CD4-positive, alpha-beta memory T cell (primary cell): ENCODE measurements around the gene C19orf73. TPM values are rescaled to one million over a fixed set of nuclear protein-coding genes. Genes with fewer than 3 reads are reported as not detected.

Experiments
- CTCF ChIA-PET: fragments of 350-600 bp; sonication (Branson Sonifier 250); formaldehyde crosslinking; loops from one replicate; lab custom pipeline; 2021; ENCODE audit warnings: inconsistent platforms; ENCODE audit not compliant: partially characterized antibody; lab: Charles Lee
- POLR2A ChIA-PET: fragments of 350-600 bp; sonication (Branson Sonifier 250); formaldehyde crosslinking; loops from one replicate; lab custom pipeline; 2021; ENCODE audit not compliant: partially characterized antibody; lab: Charles Lee
- DNase-seq, 5 donors: peaks; one replicate each; pipeline versions ENCODE4 v3.0.0 to v3.0.0-alpha.2; 2020 to 2022; ENCODE audit warnings: mixed read lengths in 1 of 5
- H3K27ac ChIP-seq: one replicate; pipeline ENCODE4 v1.7.0; 2013; ENCODE audit warnings: low read depth, low read length
- H3K27me3 ChIP-seq: 2 replicates; pipeline ENCODE4 v1.7.0; 2013; ENCODE audit warnings: mild to moderate bottlenecking, low read length, moderate library complexity; ENCODE audit not compliant: insufficient read depth
- H3K36me3 ChIP-seq: 2 replicates; pipeline ENCODE4 v1.7.0; 2013; ENCODE audit warnings: mild to moderate bottlenecking, low read length, moderate library complexity; ENCODE audit not compliant: insufficient read depth
- H3K4me1 ChIP-seq: 2 replicates; pipeline ENCODE4 v1.7.0; 2013; ENCODE audit warnings: mild to moderate bottlenecking, low read length, moderate library complexity; ENCODE audit not compliant: insufficient read depth
- H3K4me3 ChIP-seq, 2 donors: one replicate each; pipeline ENCODE4 v1.7.0; 2013; ENCODE audit warnings: low read length in 2 of 2, mild to moderate bottlenecking in 1 of 2
- H3K9me3 ChIP-seq, 2 donors: one replicate each; pipeline ENCODE4 v1.7.0; 2013; ENCODE audit warnings: low read length in 2 of 2, control low read depth in 1 of 2; ENCODE audit not compliant: control insufficient read depth in 1 of 2
- H3K27ac Mint-ChIP-seq, 7 donors: one replicate each; pipeline ENCODE4 v1.8.0; 2020 to 2021; ENCODE audit warnings: mixed read lengths in 7 of 7, mild to moderate bottlenecking in 6 of 7, inconsistent platforms in 3 of 7, moderate library complexity in 3 of 7
- H3K27me3 Mint-ChIP-seq, 2 donors: one replicate each; pipeline ENCODE4 v1.8.0; 2020 to 2021; ENCODE audit warnings: mixed read lengths in 2 of 2
- H3K36me3 Mint-ChIP-seq, 2 donors: one replicate each; pipeline ENCODE4 v1.8.0; 2020 to 2021; ENCODE audit warnings: mixed read lengths in 2 of 2, inconsistent platforms in 1 of 2, mild to moderate bottlenecking in 1 of 2
- H3K4me1 Mint-ChIP-seq, 4 donors: one replicate each; pipeline ENCODE4 v1.8.0; 2020 to 2021; ENCODE audit warnings: mixed read lengths in 4 of 4, mild to moderate bottlenecking in 1 of 4
- H3K4me3 Mint-ChIP-seq, 8 donors: one replicate each; pipeline ENCODE4 v1.8.0; 2020 to 2021; ENCODE audit warnings: mixed read lengths in 8 of 8, mild to moderate bottlenecking in 7 of 8, moderate library complexity in 6 of 8, inconsistent platforms in 3 of 8
- H3K9me3 Mint-ChIP-seq, 8 donors: one replicate each; pipeline ENCODE4 v1.8.0; 2020 to 2021; ENCODE audit warnings: mixed read lengths in 8 of 8, mild to moderate bottlenecking in 5 of 8, inconsistent platforms in 3 of 8, moderate library complexity in 1 of 8
- intact Hi-C: fragments of 100-400 bp; cut with micrococcal nuclease; formaldehyde crosslinking; loops from one replicate; pipeline ENCODE4 v1.15.1; 2023
- polyA plus RNA-seq, 2 donors: library from polyadenylated mRNA; unstranded; fragments of 300-500 nt; fragmentation: Illumina TruSeq; gene quantifications; one replicate each; pipeline ENCODE4 v1.2.3, GENCODE V29; 2021
- total RNA-seq, 2 experiments: library from RNA; stranded (reverse); gene quantifications; one replicate each; pipeline ENCODE4 v1.2.3, GENCODE V29; 2021

C19orf73 gene
- total and polyA plus RNA-seq, 4 experiments from 2014 or later = 1.7 to 3.7 (median 1.9) TPM

DNA sequence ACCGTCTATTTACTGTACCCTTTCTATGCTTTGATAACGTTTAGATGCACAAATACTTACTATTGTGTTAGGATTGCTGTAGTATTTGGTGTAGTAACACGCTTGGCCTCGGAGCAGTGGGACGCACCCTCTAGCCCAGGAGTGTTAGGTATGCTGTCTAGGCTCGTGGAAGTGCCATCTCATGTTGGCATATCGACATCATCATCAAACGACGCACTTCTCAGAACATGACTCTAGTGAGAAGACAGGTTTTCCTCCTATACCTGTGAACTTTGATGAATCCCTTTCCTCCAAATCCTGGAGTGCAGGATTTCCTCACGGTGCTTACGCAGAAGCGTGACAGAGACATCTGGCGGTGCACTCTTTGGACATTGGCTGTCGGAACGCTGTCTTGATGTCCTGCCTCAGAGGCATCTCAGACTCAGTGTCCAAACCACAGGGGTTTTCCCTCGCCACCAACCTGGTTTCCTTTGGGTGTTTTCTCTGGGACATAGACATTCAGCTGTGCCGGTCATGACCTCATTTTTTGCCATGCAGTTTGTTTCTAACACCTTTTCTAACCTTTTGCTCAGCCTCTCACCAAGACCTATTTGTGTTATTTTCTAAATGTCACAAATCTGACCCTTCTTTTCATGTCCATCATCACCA is 27.4 kb downstream of the C19orf73 start:
- Histone ChIP-seq H3K27me3 (no peaks in the 10 kb centered on the region), H3K4me1 (peaks cover 20% of the 10 kb centered on the region), H3K36me3 (peaks cover 56% of the 10 kb centered on the region), H3K4me3 (no peak overlapping the region), H3K27ac (no peak overlapping the region), H3K9me3 (no peaks in the 10 kb centered on the region)
- DNase-seq = no peak
- H3K36me3 Mint-ChIP-seq = peaks cover 40 to 64% of the 10 kb centered on the region in 2 donors
- peaks cover 21 to 51% (median 30%) of the 10 kb centered on the region in 4 donors for H3K4me1 Mint-ChIP-seq
- H3K27ac Mint-ChIP-seq = peak overlapping the region in 4 of 7 donors; percentile 38 to 80 (median 52)
- POLR2A ChIA-PET = no interaction called here
- CTCF ChIA-PET = no interaction called here
- H3K9me3 Mint-ChIP-seq = no peaks in the 10 kb centered on the region
- H3K4me3 Mint-ChIP-seq = peak overlapping the region in 1 of 8 donors; percentile 7
- H3K27me3 Mint-ChIP-seq = no peaks in the 10 kb centered on the region
- intact Hi-C loops = no loop called here

DNA sequence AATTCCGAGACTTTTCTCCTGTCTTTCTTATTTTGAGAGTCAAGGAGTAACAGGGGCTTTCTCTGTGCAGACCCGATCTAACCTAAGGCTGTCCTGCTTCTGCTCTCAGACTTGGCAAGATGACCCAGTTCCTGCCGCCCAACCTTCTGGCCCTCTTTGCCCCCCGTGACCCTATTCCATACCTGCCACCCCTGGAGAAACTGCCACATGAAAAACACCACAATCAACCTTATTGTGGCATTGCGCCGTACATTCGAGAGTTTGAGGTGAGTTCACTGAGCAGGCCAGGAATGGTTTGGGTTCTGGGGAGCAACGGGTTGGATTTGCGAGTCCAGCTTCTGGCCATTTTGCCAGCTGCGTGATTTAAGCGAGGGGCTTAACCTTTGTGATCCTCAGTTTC is 32.6 kb downstream of the C19orf73 start:
- Mint-ChIP-seq H3K36me3 (peaks cover 22 to 43% of the 10 kb centered on the region in 2 donors), H3K9me3 (peaks cover 0 to 2% (median 0%) of the 10 kb centered on the region in 8 donors), H3K27ac (peak overlapping the region; percentile 88 to 98 (median 93)), H3K27me3 (peaks cover 0 to 3% of the 10 kb centered on the region in 2 donors), H3K4me1 (peaks cover 23 to 54% (median 38%) of the 10 kb centered on the region in 4 donors), H3K4me3 (peak overlapping the region; percentile 82 to 96 (median 94))
- peak overlapping the region; percentile 81 for H3K27ac ChIP-seq
- CTCF ChIA-PET = interaction anchor here (1.0 to 3.9 kb wide), 3 partner anchors 12 to 113 kb away, joined by 3 to 28 read pairs (median 4); no protein-coding TSS in a partner anchor
- no peaks in the 10 kb centered on the region for H3K27me3 ChIP-seq
- H3K4me3 ChIP-seq = peak overlapping the region; percentile 72 to 95
- DNase-seq = no peak
- intact Hi-C loops = loop anchor here (5.0 kb wide), 1 partner anchor 41 kb away; no protein-coding TSS in a partner anchor
- peaks cover 32% of the 10 kb centered on the region for H3K4me1 ChIP-seq
- peaks cover 16% of the 10 kb centered on the region for H3K36me3 ChIP-seq
- POLR2A ChIA-PET = interaction anchor here (0.8 to 1.1 kb wide), 2 partner anchors 9 to 11 kb away, joined by 3 to 4 read pairs; no protein-coding TSS in a partner anchor
- H3K9me3 ChIP-seq = no peaks in the 10 kb centered on the region

- Histone ChIP-seq H3K4me3 (peak overlapping the region; percentile 72 to 95), H3K4me1 (peaks cover 32% of the 10 kb centered on the region), H3K27me3 (no peaks in the 10 kb centered on the region), H3K9me3 (no peaks in the 10 kb centered on the region), H3K27ac (peak overlapping the region; percentile 81), H3K36me3 (peaks cover 11% of the 10 kb centered on the region)
- peak overlapping the region; percentile 88 to 98 (median 93) for H3K27ac Mint-ChIP-seq
- intact Hi-C loops = loop anchor here (1.0 to 5.0 kb wide), 4 partner anchors 28 to 467 kb away; partner anchors contain the start of genes GYS1, LIN7B, RPL18 and RUVBL2
- ChIA-PET CTCF (interaction anchor here (3.9 kb wide), 1 partner anchor 12 kb away, joined by 28 read pairs; no protein-coding TSS in a partner anchor), POLR2A (interaction anchor here (0.8 kb wide), 1 partner anchor 12 kb away, joined by 3 read pairs; no protein-coding TSS in a partner anchor)
- peaks cover 22 to 52% (median 36%) of the 10 kb centered on the region in 4 donors for H3K4me1 Mint-ChIP-seq
- H3K36me3 Mint-ChIP-seq = peaks cover 21 to 39% of the 10 kb centered on the region in 2 donors
- H3K9me3 Mint-ChIP-seq = peaks cover 0 to 2% (median 0%) of the 10 kb centered on the region in 8 donors
- peaks cover 0 to 3% of the 10 kb centered on the region in 2 donors for H3K27me3 Mint-ChIP-seq
- no peak for DNase-seq
- H3K4me3 Mint-ChIP-seq = peak overlapping the region; percentile 82 to 96 (median 94)
Measured at GRCh38 chr19:49085868-49086232, 33.1 kb downstream of the C19orf73 start.

DNA sequence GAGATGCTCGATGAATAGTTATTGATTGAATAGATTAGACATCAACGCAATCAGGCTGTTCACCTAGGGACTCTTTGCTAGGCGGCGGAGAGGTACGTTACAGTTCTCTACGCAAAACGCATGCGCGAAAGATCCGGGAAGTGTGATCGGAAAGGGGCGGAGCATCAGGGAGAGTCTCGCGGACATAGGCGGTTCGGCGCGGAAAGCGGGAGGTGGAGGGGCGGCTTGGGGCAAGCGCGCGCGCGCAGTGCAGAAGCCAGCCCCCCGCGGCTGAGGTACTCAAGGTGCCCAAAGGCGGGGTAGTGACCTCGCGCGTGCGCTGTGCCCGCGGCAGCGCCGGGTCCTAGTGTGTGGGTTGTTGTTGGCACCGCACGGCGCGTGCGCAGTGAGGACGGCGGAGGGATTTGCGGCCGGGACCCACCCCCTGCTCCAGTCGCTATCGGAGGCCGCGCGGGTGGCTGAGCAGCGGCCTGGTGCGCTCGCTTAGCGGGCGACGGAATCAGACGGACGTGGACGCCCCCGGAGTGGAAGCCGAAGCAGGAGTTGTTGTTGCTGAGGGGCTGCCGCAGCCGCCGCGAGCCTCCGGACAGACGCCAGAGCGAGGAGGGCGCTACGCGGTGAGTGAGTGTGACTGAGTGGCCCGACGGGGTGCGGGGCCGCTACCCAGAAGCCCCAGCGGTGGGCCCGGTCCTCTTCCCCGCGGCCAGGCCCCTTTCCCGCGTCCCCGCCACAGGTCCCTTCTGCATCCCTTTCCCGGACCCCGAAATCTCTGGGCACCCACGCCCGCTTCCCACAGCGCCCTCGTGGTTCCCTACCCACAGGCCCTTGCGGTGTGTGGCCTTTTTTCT is 33.7 kb downstream of the C19orf73 start, which contains the start of gene SNRNP70:
Gene SNRNP70 (plus strand): TSS at position 432 of the 848 bp plus-strand sequence. CDS start 964 bp downstream, outside the sequence.
- POLR2A ChIA-PET = no interaction called here
- H3K36me3 Mint-ChIP-seq = peaks cover 15 to 33% of the 10 kb centered on the region in 2 donors
- Histone ChIP-seq H3K9me3 (no peaks in the 10 kb centered on the region), H3K4me1 (peaks cover 32% of the 10 kb centered on the region), H3K27ac (peak within 1 kb of the TSS; percentile 81), H3K27me3 (no peaks in the 10 kb centered on the region), H3K36me3 (peaks cover 5% of the 10 kb centered on the region), H3K4me3 (peak within 1 kb of the TSS; percentile 72 to 95)
- CTCF ChIA-PET = interaction anchor here (3.9 kb wide), 1 partner anchor 13 kb away, joined by 28 read pairs; no protein-coding TSS in a partner anchor
- peak within 1 kb of the TSS; percentile 88 to 98 (median 93) for H3K27ac Mint-ChIP-seq
- peak within 1 kb of the TSS; percentile 82 to 96 (median 94) for H3K4me3 Mint-ChIP-seq
- intact Hi-C loops = loop anchor here (1.0 to 5.0 kb wide), 4 partner anchors 29 to 466 kb away; partner anchors contain the start of genes GYS1, LIN7B, RPL18 and RUVBL2
- peaks cover 0 to 3% of the 10 kb centered on the region in 2 donors for H3K27me3 Mint-ChIP-seq
- peaks cover 22 to 46% (median 32%) of the 10 kb centered on the region in 4 donors for H3K4me1 Mint-ChIP-seq
- peaks cover 0 to 2% (median 0%) of the 10 kb centered on the region in 8 donors for H3K9me3 Mint-ChIP-seq
- DNase-seq = peak; percentile 99 to 100 (median 100)

- Mint-ChIP-seq H3K9me3 (peaks cover 0 to 2% (median 0%) of the 10 kb centered on the region in 8 donors), H3K27me3 (peaks cover 0 to 3% of the 10 kb centered on the region in 2 donors), H3K36me3 (peaks cover 13 to 31% of the 10 kb centered on the region in 2 donors), H3K4me1 (peaks cover 20 to 42% (median 29%) of the 10 kb centered on the region in 4 donors), H3K4me3 (peak overlapping the region; percentile 82 to 96 (median 94)), H3K27ac (peak overlapping the region; percentile 76 to 98 (median 93))
- CTCF ChIA-PET = interaction anchor here (1.2 kb wide), 1 partner anchor 62 kb away, joined by 4 read pairs; no protein-coding TSS in a partner anchor
- Histone ChIP-seq H3K36me3 (no peaks in the 10 kb centered on the region), H3K27ac (peak overlapping the region; percentile 81), H3K27me3 (no peaks in the 10 kb centered on the region), H3K4me1 (peaks cover 32% of the 10 kb centered on the region), H3K4me3 (peak overlapping the region in 1 of 2 donors; percentile 95), H3K9me3 (no peaks in the 10 kb centered on the region)
- DNase-seq = no peak
- POLR2A ChIA-PET = no interaction called here
- intact Hi-C loops = loop anchor here (1.0 to 5.0 kb wide), 4 partner anchors 30 to 465 kb away; partner anchors contain the start of genes GYS1, LIN7B, RPL18 and RUVBL2
Measured at GRCh38 chr19:49084206-49085019, 34.5 kb downstream of the C19orf73 start.

- Mint-ChIP-seq H3K27ac (no peak overlapping the region), H3K27me3 (peaks cover 3 to 5% of the 10 kb centered on the region in 2 donors), H3K36me3 (peaks cover 0 to 13% of the 10 kb centered on the region in 2 donors), H3K4me1 (peaks cover 4 to 16% (median 13%) of the 10 kb centered on the region in 4 donors), H3K9me3 (peaks cover 0 to 2% (median 0%) of the 10 kb centered on the region in 8 donors), H3K4me3 (no peak overlapping the region)
- H3K9me3 ChIP-seq = no peaks in the 10 kb centered on the region
- no peak overlapping the region for H3K27ac ChIP-seq
- H3K4me3 ChIP-seq = no peak overlapping the region
- DNase-seq = no peak
- peaks cover 10% of the 10 kb centered on the region for H3K4me1 ChIP-seq
- H3K36me3 ChIP-seq = no peaks in the 10 kb centered on the region
- ChIA-PET POLR2A (no interaction called here), CTCF (interaction anchor here (1.0 kb wide), 1 partner anchor 17 kb away, joined by 3 read pairs; no protein-coding TSS in a partner anchor)
- H3K27me3 ChIP-seq = no peaks in the 10 kb centered on the region
- intact Hi-C loops = no loop called here
Measured at GRCh38 chr19:49081273-49081672, 37.7 kb downstream of the C19orf73 start.
